Fibroblast of pulmonary artery (primary cell): ENCODE measurements around the gene NEB.

Source experiments
- DNase-seq: peaks from one replicate; pipeline ENCODE4 v3.0.0-alpha.2; 2010; ENCODE audit warnings: low read depth
- H3K4me3 ChIP-seq: replicated peaks from 2 replicates; pipeline ENCODE4 v1.5.1; 2011; ENCODE audit warnings: low read depth, mild to moderate bottlenecking, control low read depth, low read length, moderate library complexity
- TF ChIP-seq, protein P1 (sequence below): IDR thresholded peaks from 2 replicates; pipeline ENCODE4 v1.5.1; 2011; ENCODE audit warnings: mild to moderate bottlenecking, control low read depth, low read length, inconsistent platforms; ENCODE audit errors: missing control alignments

NEB gene

DNA sequence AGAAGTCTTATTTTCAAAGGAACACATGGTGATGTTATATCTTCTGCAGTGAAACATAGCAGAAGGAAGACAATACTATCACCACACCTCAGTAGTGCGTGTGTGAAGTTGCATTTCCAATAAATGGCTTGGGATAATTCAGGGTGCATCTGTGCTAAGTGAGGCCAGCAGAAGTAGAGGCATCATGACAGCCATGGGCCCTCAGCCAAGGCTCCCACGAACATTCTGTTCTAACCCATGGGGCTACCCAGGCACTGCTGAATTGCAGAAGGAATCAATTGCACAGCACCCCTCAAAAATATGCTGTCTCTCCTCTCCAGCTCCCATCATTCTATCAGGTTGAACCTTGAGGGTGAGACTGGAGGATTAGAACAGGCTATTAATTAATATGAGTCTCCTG is 185.1 kb downstream of the NEB start:
- H3K4me3 ChIP-seq = no peak overlapping the region
- TF ChIP-seq, protein P1, sequence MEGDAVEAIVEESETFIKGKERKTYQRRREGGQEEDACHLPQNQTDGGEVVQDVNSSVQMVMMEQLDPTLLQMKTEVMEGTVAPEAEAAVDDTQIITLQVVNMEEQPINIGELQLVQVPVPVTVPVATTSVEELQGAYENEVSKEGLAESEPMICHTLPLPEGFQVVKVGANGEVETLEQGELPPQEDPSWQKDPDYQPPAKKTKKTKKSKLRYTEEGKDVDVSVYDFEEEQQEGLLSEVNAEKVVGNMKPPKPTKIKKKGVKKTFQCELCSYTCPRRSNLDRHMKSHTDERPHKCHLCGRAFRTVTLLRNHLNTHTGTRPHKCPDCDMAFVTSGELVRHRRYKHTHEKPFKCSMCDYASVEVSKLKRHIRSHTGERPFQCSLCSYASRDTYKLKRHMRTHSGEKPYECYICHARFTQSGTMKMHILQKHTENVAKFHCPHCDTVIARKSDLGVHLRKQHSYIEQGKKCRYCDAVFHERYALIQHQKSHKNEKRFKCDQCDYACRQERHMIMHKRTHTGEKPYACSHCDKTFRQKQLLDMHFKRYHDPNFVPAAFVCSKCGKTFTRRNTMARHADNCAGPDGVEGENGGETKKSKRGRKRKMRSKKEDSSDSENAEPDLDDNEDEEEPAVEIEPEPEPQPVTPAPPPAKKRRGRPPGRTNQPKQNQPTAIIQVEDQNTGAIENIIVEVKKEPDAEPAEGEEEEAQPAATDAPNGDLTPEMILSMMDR = no peak
- no peak for DNase-seq

DNA sequence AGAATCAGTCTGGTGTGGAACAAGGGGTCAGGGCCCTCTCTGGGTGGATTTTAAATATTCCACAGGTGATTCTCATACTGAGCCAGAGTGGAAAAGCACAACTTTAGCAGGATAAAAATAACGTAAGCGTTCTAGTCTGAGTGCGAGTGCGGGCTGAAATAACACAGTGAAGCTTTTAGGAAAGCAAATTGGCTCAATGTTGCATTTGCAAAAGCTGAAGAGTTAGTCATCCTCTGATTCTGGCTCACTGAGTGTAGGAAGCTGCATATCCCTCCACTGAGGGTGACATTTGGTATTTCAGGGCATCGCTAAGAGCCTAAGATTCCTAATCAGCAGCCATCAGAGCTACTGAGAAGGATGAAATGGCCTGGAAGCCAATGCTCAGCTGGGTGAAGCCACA is 189.8 kb downstream of the NEB start:
- DNase-seq = no peak
- TF ChIP-seq, protein P1 = no peak
- no peak overlapping the region for H3K4me3 ChIP-seq

DNA sequence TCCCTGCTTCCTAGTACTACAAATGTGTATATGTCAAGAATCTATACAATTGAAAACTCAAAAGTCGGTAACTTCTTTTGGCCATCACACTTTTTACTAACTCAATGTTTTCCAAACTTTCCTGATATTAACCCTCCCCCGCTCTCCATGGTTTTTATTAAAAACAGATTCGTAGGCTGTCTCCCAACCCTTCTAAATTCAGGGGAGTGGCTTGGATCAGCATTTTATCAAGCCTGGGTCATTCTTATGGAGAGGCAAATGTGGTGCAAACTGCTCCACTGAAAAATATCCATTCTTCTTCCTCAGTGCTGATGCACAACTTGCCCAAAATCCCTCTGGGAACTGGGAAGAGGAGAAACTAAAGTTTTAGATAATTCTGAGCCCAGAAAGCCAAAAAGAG is 190.4 kb downstream of the NEB start:
- H3K4me3 ChIP-seq = no peak overlapping the region
- DNase-seq = no peak
- TF ChIP-seq, protein P1 = no peak

DNA sequence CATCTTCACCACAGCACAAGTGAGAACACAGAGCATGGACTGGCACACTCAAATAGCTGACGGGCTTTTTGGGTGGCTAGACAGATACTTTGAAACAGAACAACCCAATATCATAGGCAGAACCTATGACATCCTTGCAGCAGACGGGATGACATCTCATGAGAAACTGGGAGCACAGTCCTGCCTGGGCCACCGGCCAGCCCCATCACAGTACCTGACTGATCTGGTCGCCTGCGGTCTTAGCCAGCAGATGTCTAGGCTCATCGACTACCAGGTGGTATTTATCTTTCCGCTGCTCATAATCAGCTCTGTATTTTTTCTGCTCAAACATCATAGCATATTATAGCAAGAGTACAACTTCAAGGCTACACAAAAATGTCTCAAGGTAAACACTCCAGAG is 200.3 kb downstream of the NEB start:
- TF ChIP-seq, protein P1 = no peak
- no peak for DNase-seq
- no peak overlapping the region for H3K4me3 ChIP-seq

DNA sequence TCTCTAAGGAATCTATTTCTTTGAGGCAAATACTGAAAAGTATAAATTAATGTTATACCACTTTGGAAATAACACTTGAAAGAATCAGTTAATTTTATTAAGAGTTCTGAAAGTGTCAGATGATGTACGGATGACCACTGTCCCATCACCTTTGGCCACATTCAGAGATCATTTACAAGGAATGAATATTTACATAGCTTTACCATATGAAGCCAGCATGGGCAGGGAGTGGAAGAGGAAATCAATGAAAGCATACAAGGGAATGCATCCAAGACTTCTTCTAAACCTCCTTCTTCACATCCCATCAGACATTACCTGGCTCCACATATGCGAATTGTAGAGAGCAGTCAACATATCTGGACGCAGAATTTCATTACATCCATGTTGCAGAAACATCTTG is 201.1 kb downstream of the NEB start:
- H3K4me3 ChIP-seq = no peak overlapping the region
- TF ChIP-seq, protein P1 = no peak
- no peak for DNase-seq

DNA sequence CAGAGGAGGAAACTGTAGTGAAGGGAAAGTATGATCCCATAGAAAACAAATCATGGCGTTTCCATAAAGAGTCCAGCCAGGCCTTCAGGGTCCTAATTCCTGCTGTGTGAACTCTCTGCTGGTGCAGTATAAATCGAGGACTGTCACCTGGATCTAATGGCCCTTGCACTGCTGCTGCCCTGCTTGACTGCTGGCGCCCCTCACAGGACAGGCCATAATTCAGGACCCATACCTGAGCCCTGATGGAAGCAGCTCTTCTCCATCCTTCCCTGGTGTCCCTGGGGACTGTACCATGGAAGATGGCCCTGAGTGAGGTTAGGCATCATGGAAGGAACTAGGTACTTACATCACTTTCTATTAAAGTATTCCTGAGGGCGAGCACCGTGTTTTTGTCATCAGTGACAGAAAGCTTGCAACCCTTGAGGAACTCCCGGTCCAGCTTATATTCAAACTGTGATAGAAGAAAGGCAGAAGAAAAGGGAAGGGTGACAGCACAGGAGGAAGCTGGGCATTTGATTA is 207.6 kb downstream of the NEB start:
- no peak for DNase-seq
- TF ChIP-seq, protein P1 = no peak
- H3K4me3 ChIP-seq = no peak overlapping the region

DNA sequence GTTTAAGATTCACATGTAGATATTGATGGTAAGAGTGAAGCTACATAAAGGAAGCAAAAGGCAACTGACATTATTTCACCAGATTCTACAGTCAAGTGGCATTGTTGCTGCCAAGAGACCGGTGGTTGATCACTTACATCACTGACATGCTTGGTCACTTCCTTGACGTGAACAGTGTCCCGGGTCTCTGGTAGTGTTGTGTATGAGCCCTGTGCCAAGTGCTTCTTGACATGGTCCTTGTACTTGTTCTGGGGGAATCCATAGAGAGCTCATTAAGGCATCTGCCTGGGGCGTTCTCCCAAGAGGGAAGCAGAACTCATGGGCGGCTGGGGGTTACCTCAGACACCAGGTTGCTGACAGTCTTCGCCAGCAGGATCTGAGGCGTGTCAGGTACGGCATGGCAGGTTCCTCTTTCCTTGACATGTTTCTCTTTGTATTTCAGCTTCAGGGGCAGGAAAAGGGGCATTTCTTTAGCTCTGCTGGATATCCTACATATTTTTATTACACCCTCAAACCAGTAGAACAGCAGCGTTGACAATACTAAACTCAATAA is 208.4 kb downstream of the NEB start:
- no peak for DNase-seq
- TF ChIP-seq, protein P1 = no peak
- no peak overlapping the region for H3K4me3 ChIP-seq
